HEK293T (cell line): ENCODE results near the gene DNAJC28.

Source experiments
- ARNT ChIP-seq: fragments of 450-650 bp; IDR thresholded peaks from 2 replicates; pipeline ENCODE4 v1.6.1; 2017; ENCODE audit warnings: mild to moderate bottlenecking
- BHLHE40 ChIP-seq: fragments of 450-650 bp; IDR thresholded peaks from 2 replicates; pipeline ENCODE4 v1.6.1; 2016; ENCODE audit warnings: mild to moderate bottlenecking, moderate library complexity, borderline replicate concordance
- ELF4 ChIP-seq: fragments of 450-650 bp; IDR thresholded peaks from 2 replicates; pipeline ENCODE4 v1.6.1; 2017; ENCODE audit warnings: antibody characterized with exemption
- FOXK2 ChIP-seq: fragments of 450-650 bp; IDR thresholded peaks from 2 replicates; pipeline ENCODE4 v1.6.1; 2016; ENCODE audit warnings: mild to moderate bottlenecking
- FOXM1 ChIP-seq: fragments of 450-650 bp; IDR thresholded peaks from 2 replicates; pipeline ENCODE4 v1.6.1; 2017; ENCODE audit warnings: mild to moderate bottlenecking, borderline replicate concordance
- LEF1 ChIP-seq: fragments of 450-650 bp; IDR thresholded peaks from 2 replicates; pipeline ENCODE4 v1.6.1; 2017; ENCODE audit warnings: mild to moderate bottlenecking, borderline replicate concordance
- SUZ12 ChIP-seq: fragments of 450-650 bp; IDR thresholded peaks from 2 replicates; pipeline ENCODE4 v1.6.1; 2016; ENCODE audit warnings: mild to moderate bottlenecking
- TARDBP ChIP-seq: fragments of 450-650 bp; IDR thresholded peaks from 2 replicates; pipeline ENCODE4 v1.6.1; 2016

GRCh38 chr21:33458861-33459260, 32.7 kb downstream of the DNAJC28 start:
- TF ChIP-seq ARNT = no peak
- TF ChIP-seq TARDBP = no peak
- no peak for TF ChIP-seq LEF1
- TF ChIP-seq FOXM1 = no peak
- no peak for TF ChIP-seq SUZ12
- no peak for TF ChIP-seq BHLHE40
- no peak for TF ChIP-seq ELF4
- TF ChIP-seq FOXK2 = no peak
